ENCODE measurements around the gene TP53I13.

Gene TP53I13

DNA sequence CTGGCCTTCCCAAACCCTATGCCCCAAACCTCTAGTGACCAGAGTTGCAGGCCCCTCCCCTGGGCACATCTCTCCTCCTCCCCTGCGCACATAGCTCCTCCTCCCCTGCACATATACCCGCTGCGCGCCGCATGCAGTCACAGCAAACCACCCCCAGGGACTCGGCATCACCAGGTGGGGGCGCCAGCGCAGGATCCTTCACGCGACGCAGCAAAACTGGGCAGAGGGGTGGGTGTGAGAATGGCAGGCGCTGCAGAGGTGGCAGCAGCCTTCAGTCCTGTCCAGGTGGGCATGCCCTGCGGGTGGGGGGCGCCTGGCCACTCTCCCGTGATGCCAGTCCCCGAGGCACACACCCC is 48.6 kb downstream of the TP53I13 start:
- DNase-seq = peak; percentile 91

DNA sequence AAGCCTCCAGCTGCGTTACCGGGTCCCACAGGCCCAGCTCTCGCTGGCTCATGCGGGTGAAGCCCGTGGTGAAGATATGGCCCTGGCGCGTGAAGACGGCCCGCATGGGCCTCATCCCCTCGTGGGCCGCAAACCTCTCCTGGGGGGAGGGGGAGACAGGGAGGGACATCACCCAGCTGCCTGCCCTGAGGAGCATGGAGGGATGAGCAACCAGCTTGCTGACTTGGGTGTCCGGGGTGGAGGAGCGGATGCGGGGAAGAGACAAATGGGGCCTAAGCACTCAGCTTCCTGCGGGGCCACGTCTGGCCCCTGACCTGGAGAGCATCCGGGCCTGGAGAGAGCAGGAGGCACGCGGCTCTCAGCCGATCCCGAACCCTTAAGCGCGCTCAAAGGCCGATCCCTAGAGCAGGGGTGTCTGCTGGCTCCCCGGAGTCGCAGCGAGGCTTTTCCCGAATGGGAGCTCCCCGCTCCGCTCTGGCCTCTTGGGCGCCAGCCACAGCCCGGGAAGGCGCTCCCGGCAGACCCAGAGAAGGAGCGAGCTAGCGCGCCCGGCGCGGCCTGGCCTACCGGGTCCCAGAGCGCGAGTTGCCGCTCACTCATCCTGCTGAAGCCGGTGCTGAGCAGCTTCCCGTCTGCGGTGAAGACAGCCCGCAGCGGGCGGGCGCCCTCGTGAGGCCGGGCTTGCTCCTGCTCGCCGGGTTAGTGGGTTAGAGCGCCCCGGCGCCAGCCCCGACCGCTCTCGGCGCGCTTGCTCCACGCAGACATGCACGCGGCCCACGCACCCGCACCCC is 49.2 kb downstream of the TP53I13 start:
- DNase-seq = peak; percentile 90

DNA sequence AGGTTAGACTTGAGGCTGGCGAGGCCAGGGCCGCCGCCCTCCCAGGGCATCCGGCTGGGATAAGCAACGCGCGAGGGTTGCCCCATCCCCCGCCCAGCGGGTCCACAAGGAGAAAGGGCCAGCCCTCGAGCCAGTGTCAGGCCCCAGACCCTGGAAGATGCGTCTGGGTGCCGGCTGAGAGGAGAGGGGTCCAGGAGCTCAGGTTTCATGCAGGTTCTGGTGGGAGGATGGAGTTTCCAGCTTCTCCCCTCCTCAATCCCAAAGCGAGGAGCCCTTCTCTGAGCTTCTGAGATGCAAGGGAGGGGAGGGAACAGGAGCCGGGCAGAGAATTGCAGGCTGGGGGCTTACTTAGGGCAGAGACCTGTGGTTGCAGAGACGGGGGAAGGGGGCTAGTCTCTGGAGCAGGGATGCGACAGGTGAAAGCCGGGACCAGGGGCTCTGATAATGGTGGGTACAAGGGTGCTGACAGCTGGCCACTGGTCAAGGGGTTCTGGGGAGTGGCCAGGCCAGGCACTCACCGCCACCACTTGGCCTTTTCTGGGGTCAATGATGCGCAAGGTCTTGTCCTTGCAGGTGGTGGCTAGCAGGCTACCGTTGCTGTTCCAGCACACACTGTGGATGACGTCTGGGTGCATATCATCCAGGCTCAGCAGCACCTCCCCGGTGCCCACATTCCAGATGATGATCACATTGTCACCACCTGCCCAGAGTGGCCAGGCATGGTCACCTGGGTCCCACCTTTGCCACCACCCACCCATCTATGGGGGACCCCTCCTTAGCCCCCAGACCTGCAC is 50.0 kb downstream of the TP53I13 start:
- DNase-seq = no peak

DNA sequence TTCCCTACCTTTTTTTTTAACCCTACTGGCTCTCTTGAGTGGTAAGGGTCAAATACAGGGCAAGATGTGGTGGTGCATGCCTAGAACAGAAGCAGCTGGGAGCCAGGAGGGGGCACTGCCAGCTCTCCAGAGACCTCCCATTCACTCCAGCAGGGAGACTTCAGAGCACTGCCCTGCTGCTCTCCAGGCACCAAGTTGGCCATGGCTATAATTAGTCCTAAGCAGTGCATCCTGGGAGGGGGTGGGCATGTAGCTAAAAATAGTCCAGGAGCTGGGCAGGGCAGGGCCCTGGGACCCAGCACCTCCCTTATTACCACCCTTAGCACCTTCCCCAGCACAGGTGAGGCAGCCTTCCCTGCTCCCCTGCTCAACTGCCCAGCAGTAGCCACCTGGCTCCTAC is 50.8 kb downstream of the TP53I13 start:
- peak; percentile 50 for DNase-seq

DNA sequence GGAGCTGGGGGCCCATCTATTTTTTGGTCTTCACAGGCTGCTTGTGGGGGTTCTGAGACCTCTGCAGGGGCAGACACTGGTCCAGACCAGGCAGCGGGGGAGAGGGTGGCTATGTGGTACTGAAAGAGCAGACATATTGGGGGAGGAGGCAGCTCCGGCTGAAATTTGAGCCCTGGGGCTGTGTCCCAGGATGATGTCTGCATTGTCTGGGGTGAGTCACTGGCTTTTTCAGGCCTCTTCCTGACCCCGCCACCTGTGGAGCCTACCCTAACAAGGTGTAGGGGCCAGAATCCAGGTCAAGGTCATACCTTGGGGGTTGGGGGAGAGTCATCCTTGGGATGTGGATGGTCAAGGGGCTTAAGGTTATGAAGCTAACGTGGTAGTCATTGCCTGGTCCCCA is 51.8 kb downstream of the TP53I13 start:
- no peak for DNase-seq

DNA sequence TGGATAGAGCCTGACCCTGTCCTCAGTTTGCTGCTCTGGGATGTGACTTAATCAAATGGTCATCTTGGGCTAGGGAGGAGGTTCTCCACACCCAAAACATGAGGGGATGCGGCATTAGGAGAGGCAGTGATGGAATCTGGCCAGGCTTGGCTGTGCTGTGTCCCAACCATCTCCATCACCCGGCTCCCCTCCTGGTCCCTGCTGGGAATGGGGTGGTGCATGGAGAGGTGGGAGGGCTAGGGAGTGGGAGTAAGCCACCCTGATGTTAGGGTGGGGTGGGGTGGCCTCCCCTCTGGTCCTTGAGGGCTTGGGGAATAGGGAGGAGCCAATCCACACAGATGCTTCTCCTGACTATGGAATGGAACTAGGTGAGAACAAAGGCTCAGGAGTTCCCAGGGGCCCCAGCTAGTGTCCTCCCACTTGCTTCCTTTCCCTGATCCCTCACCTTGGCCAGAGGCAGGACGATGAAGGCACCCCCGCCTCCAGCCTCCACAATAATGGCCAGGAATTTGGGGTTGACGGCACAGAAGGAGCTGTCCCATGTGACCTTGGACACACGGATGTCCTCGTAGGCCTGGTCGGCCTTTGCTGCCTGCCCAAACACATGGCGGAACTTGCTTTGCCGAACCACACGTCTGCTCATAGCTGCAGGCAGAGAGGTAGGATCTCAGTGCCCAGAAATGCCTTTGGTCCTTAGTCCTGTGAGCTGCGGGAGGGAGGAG is 52.4 kb downstream of the TP53I13 start:
- DNase-seq = no peak

DNA sequence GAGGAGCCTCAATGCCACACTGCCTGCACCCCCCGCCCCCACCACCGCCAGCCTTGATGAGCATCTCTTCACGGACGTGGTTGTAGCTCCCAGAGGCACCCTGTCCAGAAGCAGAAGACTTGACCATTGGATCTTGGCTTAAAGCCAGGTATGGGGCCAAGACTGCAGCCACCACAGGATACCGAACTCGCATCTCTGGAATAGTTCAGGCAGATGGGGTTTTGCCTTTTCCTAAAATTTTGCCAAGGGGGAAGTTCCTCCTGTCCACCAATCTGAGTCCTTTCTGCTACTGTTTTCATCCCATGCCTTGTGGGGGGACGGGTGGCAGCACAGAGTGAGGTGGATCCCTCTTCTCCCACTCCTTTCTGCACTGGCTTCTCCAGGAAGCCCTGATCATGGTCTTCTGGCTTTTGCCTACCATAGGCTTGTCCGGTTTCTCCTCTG is 53.3 kb downstream of the TP53I13 start:
- no peak for DNase-seq
